Gastroesophageal sphincter (tissue), 3 donors: ENCODE results near the gene KIFC3.

ENCODE experiments used
- EP300 ChIP-seq: sonication (generic); formaldehyde crosslinking; IDR thresholded peaks from one replicate; pipeline ENCODE4 v1.6.1; 2017; ENCODE audit warnings: antibody characterized with exemption, mild to moderate bottlenecking
- POLR2A ChIP-seq, 2 donors: fragments of 450-650 bp; IDR thresholded peaks; one replicate each; pipeline ENCODE4 v1.6.1; 2017; ENCODE audit warnings: antibody characterized with exemption in 2 of 2, mild to moderate bottlenecking in 2 of 2, moderate library complexity in 1 of 2
- TF ChIP-seq, protein P1 (sequence below), 4 experiments: fragments of 200-600 bp in 2 of 4; fragments of 450-650 bp in 2 of 4; sonication (generic) in 1 of 4; IDR thresholded peaks; one replicate each; pipeline ENCODE4 v1.5.1; 2017 to 2019; ENCODE audit warnings: antibody characterized with exemption in 4 of 4, mild to moderate bottlenecking in 2 of 4, moderate library complexity in 2 of 4

DNA sequence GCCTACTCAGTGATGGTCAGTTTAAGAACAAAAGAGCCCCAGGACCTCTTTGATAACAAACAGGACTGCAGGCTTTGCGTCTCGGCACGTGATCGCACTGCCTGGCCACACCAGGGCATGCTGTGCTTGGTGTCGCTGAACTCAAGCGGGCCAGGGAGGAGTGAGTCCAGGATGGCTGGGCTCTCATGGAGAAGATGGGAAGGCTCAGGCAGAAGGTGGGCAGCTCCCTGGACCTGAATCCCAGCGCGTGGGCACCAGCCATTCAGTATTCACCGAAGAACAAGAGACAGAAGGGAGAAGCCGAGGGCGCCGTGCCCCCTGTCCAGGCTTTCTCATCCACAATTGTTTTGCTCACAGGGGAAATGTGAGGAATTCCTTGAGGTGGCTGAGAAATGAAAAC lies 54.8 kb downstream of the KIFC3 start:
- TF ChIP-seq, protein P1, sequence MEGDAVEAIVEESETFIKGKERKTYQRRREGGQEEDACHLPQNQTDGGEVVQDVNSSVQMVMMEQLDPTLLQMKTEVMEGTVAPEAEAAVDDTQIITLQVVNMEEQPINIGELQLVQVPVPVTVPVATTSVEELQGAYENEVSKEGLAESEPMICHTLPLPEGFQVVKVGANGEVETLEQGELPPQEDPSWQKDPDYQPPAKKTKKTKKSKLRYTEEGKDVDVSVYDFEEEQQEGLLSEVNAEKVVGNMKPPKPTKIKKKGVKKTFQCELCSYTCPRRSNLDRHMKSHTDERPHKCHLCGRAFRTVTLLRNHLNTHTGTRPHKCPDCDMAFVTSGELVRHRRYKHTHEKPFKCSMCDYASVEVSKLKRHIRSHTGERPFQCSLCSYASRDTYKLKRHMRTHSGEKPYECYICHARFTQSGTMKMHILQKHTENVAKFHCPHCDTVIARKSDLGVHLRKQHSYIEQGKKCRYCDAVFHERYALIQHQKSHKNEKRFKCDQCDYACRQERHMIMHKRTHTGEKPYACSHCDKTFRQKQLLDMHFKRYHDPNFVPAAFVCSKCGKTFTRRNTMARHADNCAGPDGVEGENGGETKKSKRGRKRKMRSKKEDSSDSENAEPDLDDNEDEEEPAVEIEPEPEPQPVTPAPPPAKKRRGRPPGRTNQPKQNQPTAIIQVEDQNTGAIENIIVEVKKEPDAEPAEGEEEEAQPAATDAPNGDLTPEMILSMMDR (IDR thresholded peaks at IDR 0.05): no peak
- no peak for TF ChIP-seq POLR2A (IDR thresholded peaks at IDR 0.05)
- TF ChIP-seq EP300: no peak
